NCI-H146 (cell line): ENCODE measurements around the gene AKAP13.

Experiments used
- DNase-seq: peaks from one replicate; lab custom pipeline; 2025; lab: John Stamatoyannopoulos, UW

Gene AKAP13

DNA sequence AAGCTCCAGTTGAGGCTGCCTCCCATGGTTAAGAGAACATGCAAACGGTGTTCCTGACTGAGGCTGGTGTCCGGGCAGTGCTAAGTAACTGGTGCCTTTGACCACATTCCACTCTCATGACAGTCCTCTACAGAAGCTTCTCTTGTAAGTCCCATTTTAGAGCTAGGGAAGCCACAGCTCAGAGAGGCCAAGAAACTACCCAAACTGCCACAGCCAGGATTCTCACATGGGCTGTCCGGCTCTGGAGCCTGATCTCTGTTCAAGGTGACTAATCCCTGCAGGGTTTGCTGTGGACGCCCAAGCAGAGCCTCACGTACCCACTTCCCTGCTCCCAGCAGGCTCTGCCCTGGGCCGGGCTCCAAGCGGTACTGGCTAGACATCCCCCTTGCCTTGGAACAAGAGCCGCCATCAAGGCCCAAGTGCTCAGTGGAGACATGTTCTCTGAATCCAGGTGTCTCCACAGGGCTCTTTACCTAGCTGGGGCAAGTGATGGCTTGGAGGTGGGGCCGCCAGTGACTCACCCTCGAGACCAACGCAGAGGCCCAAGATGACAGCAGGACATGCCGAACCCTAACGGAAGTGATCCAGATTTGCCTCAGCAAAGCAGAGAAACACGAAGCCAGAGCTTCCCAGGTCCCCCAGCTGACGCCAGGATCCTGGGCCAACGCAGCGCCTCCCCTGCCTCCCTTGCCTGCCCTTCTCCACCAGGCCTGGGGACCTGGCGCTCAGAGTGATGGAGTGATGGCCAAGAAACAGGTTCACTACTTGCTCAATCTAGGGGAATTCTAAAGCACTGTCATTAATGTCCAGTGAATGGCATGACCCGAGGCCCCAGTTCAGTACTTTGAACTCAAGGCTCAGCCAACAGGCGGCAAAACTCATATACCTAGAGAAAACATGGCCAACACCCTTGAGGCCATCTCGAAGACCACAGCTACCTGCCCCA, 390.0 kb downstream of the AKAP13 start:
- DNase-seq = no peak

DNA sequence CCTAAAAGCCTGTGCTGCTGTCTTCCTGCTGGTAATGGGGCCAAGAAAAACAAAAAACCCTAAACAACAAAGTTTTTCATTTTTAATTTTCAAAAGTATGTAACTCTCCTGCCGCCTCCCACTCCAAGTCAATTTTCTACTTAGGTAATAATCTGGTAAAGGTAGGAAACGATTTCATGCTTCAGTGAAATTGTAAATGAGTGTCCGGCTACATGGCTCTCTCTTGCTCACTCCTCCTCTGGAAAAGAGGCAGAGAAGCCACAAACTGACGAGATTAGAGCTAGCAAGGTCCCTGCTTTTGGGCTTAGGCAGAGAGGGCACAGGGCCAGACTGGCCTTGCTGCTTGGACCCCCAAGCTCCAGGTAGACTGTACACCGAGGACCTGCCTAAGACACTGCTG, 390.9 kb downstream of the AKAP13 start:
- no peak for DNase-seq

DNA sequence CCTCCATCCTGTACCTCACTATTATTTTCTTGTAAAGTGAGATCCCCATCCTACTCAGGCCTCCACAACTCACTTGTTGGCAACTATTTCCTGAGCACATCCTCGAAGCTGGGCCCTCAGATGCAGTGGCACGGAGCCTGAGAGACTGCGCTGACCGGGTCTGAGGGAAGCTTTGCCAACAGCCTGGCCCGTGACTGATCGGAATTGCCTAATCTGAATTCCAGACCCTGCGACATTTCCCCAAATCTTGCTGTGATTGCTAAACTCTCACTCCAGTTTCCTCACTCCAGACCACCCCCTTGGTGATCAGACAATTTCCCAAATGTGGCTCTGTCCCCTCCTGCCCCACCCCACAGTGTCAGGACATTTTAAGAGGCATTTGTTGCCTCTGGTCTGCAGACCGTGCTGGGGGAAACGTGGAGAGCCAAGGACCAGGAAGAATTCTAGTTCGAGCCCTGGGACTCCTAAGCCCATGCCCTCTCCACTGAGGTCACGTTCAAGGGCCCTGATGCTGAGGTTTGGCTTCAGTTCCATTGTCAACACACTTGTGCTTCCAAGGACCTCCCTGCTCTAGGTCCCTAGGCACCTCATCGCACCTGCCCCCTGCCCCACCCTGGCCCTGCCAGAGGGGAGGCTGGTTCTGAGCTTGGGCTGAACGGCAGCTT, 391.5 kb downstream of the AKAP13 start:
- DNase-seq = no peak

DNA sequence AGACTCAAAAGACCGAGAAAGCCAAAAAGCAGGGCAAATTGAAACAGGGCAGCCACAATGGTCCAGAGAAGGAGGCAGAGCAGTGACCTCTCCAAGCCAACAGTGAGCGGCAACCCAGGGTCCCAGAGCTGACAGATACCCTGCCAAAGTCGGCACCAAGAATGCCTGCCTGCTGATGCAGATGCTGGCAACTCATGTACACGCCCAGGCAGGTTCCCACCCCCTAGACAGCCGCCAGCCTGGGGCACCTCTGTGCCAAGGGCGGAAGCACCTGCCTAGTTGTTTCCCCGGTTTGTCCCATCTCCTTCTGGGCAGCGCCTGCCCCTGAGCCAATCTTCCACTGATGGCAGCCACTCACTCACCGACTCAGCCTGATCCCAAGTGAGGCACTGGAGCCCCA, 392.3 kb downstream of the AKAP13 start:
- DNase-seq = no peak

DNA sequence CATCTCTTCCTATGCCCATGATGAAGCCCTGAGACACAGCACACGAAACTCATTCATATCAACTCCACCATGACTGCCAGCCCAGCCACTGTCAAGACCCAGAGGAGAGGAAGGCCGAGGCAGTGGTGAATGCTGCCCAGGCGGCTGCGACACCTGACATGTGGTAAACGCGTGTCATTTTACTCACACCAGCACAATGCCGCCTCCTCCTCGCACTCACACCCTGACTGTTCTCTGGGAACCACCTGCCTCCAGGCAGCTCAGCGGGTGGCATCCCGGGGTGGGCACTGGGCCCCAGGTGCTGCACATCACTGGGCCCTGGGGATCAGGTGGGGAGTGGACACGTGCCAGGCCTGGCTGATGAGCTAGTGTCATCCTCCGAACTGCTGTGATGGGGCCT, 392.8 kb downstream of the AKAP13 start:
- DNase-seq = no peak

DNA sequence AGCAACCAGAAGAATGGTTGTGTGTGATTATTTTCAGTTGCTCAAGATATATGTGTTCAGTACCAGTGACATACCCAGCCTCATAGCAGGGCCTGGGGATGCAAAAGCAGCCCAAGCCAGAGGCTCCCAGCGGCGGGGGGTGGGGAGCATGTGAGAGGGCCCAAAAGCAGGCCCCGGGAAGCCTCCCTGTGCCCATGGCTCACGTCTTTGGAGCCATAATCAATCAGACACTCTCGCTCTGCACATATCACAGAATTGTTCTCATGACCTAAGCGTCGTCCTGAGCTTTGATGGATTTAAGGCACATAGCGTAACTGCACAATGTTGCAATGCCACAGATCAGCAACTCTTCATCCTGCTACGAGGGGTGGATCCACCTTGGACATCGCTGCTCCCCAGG, 393.6 kb downstream of the AKAP13 start:
- no peak for DNase-seq

DNA sequence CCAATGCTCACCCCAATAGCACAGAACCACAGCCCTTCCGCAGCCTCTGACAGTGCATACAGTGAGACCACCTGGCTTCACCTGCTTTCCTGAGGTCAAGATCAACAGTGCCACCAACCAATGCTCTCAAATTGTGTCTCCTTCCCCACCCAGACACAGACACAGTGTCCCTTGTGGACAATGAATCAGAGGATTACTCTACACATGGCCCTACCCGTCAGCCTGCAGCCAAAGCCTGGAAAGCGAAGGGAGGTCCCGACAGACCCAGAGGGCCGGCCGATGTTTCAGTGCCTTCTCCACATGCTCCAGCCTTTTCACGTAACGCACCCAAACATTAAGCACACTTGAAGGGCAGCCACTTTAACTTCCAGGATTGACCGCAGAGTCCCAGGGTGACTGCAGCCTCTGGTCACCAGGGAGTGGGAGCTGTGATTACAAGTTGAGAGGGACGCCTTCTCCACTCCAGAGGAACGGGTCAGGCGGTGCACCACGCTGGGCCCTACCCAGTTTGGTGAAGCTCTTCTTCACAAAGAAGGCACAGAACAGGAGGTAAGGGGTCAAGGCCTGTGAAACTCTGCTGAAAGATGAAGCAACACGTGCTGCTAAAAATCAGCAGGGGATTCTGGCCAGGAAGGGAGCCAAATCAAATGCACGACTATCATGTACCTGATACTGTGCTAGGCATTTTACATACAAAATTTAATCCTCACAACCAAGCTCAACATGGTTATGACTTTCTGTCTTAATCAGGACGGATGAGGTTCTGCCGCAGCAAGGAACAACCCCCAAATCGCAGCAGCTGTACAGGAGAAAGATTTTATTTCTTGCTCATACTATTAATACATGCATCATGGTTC, 397.1 kb downstream of the AKAP13 start:
- no peak for DNase-seq

DNA sequence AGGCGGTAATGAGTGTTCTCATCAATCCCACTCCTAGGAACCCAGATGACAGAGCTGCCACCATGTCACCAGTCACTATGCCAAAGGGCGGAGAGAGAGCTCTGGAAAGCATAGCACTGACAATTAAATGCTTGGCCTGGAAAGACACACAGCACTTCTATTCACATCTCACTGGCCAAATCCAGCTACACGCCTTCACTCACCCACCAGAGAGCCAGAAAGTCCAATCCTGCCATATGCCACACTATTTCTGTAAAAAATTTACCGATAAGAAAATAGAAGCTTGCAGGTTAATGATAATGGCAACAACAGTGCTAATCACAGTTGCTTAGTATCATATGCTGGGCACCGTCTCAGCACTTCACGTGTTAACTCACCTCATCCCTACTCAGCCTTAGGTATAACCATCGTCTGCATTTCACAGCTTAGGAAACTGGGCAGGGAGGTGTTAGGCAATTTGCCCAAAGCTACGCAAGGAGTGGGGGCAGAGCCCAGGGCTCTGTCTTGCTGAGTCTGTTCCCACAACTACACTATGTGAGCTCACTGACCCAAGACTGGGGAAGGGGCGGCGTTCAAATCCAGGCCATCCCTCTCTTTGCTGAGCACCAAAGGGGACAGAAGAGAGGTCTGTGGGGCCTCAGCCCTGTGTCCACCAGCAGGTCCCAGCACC, 397.8 kb downstream of the AKAP13 start:
- no peak for DNase-seq

DNA sequence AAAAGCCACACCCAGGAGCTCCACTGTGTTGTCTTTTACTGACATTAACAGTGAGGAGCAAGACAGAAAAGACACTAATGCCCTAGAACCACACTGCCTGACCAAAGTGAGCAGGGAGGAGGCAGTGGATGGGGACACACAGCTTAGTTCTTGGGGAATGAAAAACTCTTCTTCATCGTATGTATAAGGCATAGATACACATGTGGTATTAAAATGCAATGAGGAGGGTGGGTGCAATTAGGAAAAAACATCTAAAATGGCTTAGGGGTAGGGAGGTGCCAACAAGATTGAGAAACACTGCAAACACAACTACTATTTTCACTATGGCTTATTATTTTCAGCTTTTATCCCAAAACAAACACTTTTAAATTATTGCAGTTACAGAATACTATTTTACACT, 398.8 kb downstream of the AKAP13 start:
- no peak for DNase-seq

DNA sequence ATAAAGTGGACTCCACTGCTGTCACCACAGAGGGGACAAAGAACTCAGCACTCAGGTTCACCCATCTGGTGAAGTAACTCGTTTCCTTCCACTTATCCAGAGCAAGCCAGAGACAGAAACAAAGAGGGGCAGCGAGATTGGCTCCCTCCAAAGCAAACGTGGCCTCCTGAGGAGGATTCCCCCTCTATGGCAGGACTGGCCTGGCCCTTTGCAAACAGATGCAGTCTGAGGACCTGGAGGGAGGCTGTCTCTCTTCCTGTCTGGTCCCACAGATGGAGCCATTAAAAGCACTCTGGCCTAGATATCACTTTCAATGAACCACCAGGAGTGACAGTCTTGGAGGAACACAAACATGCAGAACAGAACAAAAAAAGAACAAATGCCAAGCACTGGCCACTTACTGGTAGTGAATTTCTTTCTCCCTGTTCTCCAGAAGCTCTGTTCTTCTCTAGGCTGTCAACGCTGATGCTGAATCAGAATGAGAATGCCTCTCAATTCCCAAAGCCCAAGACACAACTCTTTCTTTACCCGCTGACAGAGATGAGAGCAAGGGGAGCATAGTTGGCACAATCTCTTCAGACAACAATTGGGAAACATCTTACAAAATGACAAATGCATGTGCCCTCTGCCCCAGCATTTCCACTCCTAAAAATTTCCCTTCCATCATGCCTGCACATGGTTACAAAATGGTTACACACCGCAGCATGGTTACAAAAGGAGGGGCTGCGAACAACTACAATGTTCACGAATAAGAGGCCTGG, 400.0 kb downstream of the AKAP13 start:
- no peak for DNase-seq

DNA sequence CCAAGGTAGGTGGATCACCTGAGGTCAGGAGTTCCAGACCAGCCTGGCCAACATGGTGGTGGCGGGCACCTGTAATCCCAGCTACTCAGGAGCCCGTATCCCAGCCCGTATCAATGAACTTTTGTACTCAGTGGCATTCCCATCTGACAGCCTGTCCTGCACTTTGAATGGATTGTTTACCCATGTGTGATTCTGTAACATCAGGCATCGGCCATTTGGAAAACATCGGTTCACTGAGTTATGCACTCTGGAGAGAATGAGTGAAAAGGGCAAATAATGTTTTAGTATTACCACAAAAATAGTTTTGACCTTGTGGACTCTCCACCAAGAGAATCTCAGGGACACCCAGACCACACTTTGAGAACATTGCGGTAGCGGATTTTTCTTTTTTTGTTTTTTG, 400.7 kb downstream of the AKAP13 start:
- no peak for DNase-seq

DNA sequence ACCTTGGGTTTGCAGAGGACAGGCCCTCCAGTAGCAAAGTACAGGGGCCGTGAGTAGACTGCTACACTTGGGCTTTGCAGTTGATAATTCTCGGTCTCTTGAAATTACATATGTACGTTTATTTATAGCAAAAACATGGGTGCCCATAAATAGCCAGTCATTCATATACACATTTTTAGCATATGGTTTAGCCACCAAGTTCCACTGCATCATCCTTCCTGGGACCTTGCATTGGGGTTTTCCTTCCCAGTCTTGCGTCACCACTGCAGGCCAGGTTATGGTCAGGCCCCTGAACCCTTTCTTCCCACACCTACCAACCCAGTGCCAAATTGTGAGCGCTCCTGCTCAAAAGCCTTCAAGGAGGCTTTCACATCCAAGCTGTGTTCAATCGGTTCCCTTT, 401.7 kb downstream of the AKAP13 start:
- DNase-seq = no peak

DNA sequence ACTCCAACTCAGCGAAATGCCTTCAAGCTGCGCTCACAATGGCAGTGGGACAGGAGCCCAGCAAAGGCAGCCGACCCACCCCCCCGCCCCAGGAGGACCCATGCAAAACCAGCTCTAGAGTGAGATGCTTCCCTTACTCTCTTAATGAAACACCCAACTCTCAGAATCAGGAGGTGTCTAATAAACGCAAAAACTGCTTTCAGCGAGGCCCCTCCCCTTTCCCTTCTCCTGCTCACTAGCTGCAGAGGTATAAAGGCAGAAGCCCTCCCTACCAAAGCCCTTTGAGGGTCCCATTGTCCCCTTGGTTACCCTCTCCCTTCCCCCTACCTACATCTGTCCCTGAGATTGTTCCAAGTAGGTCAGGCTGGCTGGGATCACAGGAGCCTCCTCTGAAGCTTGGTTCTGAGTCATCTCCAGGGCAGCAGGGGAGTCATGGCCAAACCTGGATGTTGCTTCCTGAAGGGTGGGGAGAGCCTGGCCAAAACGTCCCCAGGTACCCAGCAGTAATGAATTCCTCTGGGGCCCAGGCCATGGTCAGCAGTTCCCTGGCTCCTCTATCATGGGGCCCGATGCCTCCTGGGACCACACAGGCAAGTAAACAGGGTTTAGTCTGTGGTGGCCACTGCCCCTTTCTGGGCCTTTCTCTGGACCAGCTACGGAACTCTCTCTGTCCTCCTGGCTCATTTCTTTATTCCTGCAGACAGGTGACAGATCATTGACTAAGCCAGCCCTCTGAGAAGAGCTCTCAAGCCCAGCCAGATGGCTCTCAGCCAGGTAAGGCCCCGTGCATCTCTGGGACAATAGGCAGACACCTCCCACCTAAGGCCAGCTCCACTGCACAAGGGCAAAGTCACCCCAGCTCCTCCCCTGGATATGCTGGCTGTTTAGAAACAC, 405.7 kb downstream of the AKAP13 start:
- DNase-seq = peak; percentile 61

DNA sequence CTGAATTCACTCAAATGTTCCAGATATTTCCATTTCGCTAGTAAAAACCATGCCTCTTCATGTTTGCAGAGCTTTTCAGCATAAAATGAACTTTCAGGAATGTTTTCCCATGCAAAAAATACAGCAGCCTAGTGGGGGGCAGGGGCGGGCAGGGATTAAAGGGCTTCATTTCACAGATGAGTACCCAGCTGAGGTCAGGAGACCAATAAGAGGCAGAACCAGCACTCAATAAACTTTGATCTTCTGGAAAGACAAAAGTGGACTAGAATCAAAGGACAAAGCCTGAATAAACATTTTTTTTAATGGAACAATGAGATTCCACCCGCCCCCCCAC, 406.3 kb downstream of the AKAP13 start:
- no peak for DNase-seq

DNA sequence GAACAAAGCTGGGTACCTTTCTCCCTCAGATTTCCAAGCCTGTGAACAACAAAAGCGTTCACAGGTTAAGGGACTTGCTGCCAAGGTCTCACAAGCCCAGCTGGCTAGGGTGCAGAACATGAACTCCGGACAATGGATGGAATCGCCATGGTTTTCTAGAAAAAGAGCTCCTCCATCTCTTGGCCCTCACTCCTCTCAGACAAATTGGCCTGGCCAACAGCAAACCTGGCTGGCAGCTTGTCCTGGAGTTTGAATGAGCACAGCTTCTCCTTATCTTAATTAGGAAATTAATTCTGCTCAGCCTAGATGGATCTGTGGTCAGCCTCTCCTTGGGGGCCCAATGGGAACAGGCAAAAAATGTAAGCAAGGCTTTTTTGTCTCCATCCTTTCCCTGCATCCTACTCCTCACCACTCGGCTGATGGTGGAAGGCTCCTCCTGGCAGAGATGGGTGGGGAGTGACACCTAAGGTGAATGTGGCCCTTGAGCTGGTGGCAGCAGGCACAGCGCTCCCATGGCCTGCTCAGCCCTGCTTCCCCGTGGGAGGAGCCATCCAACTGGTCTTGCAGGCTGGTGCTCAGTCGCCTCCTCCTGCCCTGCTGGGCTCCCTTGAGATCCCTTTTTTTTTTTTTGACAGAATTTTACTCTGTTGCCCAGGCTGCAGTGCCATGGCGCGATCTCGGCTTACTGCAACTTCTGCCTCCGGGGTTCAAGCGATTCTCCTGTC, 408.5 kb downstream of the AKAP13 start:
- DNase-seq = no peak

DNA sequence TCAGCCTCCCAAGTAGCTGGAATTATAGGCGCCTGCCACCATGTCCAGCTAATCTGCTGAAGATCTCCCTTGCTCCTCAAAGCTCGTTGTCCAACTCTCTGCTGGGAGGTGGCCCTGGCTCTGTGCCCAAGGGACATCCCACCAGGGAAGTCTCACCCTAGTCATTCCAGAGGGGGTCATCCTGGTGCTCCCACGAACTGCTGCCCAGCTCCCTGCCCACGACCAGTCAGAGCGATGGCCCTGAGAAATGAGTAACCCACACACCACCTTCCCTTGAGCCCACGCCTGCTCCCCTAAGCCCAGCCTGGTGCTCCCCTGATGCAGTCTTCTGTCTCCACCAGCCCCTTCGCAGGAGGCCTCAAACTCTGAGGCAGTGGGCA, 409.1 kb downstream of the AKAP13 start:
- no peak for DNase-seq

DNA sequence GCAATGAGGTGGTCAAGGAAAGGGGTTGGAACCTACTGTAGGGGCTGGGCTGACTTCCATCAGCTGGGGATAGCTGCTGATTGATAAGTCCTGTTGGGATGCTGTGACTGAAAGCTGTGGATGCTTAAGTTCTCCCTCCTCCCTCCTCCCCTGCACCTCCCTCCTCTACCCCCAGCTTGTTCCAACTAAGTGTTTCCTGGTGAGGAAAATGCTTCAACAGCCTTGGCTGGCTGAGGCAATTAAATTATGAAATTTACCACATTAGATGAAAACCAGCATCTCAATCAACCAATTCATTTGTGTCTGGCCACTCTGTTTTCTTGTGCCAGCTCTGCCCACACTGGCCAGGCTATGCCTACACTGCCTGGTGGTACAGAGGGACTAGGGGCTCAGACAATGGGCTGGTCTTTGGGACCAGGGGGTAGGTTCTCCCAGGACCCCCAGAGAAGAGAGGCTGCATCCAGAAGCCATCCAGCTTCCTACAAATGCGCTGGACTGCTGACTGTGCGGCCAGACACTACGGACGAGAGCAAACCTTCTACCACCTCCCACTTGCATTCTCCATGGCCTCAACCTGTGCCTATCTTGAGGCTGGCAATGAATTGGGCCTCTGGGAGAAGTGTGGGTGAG, 411.8 kb downstream of the AKAP13 start:
- no peak for DNase-seq

DNA sequence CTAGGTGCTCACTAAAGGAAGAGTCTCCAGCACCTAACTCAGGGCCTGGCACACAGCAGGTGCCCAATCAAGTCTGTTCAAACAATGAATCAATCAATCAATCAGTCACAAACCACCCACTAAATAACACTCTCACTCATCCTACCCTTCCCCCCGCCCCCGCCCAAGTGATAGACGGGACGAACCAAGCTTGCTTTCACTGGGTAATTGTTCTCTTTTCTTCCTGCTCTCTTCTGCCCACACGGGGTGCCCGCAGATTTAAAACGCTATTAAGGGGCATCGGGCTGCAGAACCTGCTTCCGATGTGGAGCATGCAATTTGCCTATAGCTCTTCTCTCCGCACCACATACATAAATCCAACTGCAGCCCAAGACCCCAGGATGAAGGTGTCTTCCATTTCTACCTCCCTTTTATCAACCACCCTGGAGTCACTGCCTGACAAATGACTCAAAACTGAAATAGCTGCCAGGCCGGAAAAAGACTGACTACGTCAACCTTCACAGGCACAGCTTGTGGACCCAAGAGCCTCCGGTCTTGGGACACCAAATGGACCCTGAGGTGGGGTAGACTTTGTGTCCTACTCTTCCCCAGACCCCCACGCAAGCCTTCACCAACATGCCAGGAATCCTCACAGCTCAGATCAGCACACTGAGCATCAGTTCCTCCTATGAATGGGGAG, 412.6 kb downstream of the AKAP13 start:
- DNase-seq = no peak
